ENCODE measurements around the gene DHX34.
"Not testable (repeated sequence)": the region's sequence is repeated elsewhere in the genome, so short reads cannot be mapped to it uniquely, and the experiment has no call there.

DHX34 gene, protein sequence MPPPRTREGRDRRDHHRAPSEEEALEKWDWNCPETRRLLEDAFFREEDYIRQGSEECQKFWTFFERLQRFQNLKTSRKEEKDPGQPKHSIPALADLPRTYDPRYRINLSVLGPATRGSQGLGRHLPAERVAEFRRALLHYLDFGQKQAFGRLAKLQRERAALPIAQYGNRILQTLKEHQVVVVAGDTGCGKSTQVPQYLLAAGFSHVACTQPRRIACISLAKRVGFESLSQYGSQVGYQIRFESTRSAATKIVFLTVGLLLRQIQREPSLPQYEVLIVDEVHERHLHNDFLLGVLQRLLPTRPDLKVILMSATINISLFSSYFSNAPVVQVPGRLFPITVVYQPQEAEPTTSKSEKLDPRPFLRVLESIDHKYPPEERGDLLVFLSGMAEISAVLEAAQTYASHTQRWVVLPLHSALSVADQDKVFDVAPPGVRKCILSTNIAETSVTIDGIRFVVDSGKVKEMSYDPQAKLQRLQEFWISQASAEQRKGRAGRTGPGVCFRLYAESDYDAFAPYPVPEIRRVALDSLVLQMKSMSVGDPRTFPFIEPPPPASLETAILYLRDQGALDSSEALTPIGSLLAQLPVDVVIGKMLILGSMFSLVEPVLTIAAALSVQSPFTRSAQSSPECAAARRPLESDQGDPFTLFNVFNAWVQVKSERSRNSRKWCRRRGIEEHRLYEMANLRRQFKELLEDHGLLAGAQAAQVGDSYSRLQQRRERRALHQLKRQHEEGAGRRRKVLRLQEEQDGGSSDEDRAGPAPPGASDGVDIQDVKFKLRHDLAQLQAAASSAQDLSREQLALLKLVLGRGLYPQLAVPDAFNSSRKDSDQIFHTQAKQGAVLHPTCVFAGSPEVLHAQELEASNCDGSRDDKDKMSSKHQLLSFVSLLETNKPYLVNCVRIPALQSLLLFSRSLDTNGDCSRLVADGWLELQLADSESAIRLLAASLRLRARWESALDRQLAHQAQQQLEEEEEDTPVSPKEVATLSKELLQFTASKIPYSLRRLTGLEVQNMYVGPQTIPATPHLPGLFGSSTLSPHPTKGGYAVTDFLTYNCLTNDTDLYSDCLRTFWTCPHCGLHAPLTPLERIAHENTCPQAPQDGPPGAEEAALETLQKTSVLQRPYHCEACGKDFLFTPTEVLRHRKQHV

DNA sequence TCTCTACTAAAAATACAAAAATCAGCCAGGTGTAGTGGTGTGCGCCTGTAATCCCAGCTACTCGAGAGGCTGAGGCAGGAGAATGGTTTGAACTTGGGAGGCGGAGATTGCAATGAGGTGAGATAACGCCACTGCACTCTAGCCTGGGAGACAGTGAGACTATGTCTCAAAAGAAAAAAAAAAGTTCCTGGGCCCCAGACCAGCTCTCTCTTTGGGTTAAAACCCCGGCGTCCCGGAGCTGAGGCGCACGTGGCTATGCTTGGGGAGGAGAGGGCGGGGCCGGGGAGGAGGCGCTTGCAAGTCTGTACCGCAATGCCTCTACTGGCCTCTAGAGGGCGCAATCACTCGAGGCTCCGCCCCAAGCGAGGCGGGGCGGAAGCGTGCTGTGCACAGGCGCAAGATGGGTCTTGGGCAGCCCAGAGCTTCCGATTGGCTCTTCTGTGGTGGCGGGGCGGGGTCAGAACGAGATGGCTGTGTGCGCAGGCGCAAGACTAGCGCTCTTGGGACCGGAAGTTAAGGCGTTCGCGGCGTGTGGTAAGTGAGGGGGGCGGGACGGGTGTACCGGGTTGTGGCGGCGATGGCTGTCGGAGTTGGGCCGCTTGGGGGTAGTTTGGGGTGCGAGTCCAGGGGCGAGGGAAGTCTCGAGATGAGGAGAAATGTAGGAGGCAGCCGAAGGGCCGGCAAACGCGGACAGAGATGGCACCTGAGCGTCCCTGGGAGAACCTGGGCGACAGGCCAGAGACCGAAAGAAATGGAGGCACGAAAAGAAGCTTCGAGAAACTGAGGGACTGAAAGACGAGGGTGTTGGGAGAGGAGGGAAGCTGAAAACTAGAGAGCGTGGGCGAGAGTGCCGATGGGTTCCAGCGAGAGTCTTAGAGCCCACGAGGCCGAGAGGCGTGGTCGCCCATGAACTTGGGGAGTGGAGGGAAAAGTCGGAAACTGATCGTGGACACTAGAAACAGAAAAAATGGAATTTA, at the start of gene DHX34:
DHX34 (plus strand) TSS at position 497 of the 977 bp plus-strand sequence. CDS start 3,716 bp downstream, outside the sequence.
- DNase-seq (ENCODE audit: low read depth): peak; percentile 87

DNA sequence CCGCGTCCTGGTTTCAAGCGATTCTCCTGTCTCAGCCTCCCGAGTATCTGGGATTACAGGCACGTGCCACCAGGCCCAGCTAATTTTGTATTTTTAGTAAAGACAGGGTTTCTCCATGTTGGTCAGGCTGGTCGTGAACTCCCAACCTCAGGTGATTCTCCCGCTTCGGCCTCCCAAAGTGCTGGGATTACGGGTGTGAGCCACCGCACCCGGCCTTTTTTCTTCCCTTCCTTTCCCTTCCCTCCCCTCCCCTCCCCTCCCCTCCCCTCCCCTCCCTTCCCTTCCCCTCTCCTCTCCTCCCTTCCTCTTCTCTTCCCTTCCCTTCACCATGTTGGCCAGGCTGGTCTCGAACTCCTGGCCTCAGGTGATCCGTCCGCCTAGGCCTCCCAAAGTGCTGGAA, 48.2 kb upstream of the DHX34 start:
- DNase-seq (ENCODE audit: low read depth): not testable (repeated sequence)

DNA sequence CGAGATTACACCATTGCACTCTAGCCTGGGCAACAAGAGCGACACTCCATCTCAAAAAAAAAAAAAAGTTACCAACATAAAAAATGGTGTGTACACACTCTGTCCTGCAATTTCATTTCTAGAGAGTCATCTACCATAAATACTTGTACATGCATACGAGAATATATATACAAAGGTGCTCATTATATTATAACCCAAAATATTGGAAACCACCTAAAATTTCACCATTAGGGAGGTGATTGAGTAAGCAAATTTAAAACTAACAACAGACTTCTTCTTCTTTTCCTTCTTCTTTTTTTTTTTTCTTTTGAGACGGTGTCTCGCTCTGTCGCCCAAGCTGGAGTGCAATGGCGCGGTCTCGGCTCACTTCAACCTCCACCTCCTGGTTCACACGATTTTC, 46.9 kb upstream of the DHX34 start:
- DNase-seq (ENCODE audit: low read depth): no peak

DNA sequence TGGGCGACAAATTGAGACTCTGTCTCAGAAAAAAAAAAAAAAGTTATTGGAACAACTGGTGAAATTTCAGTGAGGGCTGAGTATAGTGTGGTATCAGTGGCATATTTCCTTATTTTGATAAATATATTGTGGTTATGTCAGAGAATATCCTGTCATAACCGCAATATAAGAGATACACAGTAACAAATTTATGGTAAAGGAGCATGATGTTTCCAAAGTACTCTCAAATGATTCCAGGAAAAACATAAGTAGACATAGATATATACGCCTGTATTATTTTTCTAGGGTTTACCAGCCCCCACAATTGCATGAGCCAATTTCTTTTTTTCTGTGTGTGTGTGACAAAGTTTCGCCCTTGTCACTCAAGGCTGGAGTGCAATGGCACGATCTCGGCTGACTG, 45.1 kb upstream of the DHX34 start:
- no peak for DNase-seq (ENCODE audit: low read depth)

DNA sequence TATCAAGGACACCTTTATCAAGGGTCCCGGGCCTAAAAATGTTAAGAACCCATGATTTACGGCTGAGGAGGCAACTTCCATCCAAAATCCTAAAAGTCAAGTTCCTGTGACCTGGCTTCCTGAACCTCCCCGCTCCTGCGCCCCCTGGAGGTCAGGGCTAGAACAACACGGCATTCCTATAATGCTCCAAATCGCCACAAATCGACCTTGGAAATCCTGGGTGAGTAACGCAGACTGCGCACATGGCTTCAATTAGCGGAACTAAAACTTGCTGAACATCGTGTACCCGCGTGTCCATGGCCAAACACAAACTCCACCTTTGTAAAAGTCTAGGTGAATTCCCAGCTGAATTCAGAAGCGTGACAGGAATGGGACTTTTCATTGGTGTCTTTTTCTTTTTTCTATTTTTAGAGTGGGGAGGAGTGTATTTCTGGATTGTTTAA, 43.8 kb upstream of the DHX34 start:
- peak; percentile 67 for DNase-seq (ENCODE audit: low read depth)

DNA sequence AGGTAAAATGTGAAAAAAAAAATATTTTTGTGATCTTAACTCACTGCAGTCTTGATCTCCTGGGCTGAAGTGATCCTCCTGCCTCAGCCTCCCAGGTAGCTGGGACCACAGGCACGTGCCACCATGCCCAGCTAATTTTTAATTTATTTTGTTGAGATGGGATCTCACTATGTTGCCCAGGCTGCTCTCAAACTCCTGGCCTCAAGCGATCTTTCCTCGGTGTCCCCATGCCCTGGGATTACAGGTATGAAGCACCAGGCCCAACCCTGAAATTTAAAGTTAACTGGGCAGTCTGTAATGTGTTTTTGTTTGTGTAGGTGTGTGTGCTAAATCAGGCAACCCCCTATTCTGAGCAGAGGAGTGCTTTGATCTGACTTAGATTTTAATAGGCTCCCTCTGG, 42.8 kb upstream of the DHX34 start:
- no peak for DNase-seq (ENCODE audit: low read depth)

DNA sequence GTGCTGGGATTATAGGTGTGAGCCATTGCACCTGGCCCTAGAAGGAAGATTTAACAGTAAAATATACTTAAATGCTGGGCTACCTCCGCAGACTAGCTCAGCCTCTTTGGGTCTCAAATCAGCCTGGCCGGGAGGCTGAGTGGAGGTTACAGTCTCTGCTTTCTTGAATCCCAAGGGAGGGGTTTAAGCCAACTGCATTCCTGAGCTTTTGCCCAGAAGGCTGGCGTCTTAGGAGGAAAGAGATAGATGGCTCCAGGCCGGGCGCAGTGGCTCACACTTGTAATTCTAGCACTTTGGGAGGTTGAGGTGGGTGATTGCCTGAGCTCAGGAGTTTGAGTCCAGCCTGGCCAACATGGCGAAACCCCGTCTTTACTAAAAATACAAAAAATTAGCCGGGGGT, 40.1 kb upstream of the DHX34 start:
- no peak for DNase-seq (ENCODE audit: low read depth)

DNA sequence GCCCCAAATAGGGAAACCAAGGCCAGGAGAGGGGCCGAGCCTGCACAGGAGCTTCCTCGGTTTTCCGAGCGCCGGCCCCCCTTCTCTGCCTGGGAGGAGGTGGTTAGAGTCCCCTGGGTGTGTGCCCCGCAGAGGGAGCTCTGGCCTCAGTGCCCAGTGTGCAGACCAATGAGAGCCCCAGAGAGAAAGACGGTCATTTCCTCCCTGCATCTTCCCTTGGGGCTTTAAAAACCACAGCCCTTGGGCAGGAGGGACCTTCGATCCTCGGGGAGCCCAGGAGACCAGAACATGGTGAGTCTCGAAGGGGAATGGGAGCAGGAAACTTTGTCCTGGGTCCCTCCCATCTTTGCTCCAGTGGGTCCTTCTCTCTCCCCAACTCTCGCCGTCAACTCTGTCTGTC, 39.5 kb upstream of the DHX34 start, which contains the start of gene C5AR1:
C5AR1 (plus strand) TSS at position 254 of the 400 bp plus-strand sequence; CDS start at position 289, 35 bp downstream.
- no peak for DNase-seq (ENCODE audit: low read depth)

DNA sequence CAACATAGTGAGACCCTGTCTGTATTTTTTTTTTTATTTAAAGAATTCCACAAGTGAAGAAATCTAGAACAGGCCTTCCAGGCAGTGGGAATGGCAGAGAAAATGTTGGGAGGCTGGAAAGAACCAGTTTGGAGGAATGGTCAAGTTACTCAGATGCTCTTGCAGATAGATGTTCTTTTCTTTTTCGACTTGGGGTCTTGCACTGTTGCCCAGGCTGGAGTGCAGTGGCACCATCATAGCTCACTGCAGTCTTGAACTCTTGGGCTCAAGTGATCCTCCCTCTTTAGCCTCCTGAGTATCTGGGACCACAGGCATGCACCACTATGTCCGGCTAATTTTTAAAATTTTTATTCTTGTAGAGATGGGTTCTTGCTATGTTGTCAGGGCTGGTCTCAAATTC, 38.8 kb upstream of the DHX34 start:
- no peak for DNase-seq (ENCODE audit: low read depth)

DNA sequence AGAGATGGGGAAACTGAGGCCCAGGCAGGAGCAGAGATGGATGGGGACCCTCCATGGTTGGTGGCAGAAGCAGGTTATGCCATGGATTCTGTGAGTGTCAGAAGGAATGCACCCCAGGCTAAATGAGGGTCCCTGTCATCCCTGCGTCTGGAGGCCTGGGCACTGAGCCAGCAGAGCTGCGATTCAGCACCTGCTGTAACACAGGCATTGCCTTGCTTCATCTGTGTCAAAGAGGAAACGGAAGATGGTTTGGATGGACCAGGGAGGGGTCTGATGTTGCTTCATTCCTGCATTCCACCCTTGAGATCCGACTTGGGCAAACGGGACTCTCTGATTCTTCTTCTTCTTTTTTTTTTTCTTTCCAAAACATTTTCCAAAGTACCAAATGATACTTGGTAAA, 38.3 kb upstream of the DHX34 start:
- no peak for DNase-seq (ENCODE audit: low read depth)

DNA sequence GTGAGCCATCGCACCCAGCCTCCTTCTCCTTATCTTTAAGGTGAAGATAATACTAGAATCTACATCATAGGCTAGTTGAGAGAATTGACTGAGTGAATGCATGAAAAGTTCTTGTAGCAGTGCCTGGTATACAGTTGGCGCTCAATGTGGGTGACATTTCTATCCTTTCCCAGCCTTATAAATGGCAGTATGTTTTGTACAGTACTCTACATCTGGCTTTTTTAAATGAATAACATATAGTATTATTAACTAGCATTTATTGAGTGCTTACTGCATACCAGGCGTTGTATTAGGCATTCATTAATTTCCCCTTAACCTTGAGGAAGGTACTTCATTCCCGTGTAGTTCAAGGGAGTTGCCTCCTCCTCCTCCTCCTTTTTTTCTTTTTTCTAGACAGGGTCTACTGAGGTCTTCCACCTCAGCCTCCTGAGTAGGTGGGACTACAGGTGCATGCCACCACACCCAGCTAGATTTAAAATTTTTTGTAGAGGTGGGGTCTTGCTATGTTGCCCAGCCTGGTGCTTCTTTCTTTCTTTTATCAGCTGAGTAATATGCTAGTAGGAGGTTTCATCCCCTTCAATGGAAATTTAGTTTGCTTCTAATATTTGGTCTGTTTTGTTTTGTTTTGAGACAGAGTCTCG, 36.6 kb upstream of the DHX34 start:
- DNase-seq (ENCODE audit: low read depth): no peak

DNA sequence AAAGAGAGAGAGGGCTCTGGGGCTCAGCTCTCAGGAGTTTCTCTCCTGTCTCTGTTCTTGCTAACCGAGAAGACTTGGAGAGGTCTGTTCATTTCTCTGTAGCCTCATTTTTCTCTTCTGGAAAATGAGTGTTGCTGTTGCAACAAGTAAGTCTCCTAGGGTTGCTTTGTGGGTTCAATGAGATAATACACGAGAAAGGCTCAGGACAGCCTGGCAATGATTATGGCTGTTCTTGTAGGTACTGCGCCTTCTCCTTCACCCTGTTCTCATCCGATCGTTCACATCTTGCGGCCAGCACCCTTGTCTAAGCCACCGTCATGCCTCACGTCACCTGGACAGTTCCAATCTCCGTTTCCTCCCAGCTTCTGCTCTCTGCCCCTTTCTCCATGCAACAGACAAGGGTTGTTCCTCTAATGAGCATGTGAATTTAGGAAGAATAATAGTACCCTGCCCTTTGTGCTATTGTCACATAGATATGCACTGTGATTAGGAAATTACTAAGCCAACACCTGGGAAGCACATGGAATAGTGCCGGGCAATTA, 35.3 kb upstream of the DHX34 start:
- DNase-seq (ENCODE audit: low read depth): no peak

DNA sequence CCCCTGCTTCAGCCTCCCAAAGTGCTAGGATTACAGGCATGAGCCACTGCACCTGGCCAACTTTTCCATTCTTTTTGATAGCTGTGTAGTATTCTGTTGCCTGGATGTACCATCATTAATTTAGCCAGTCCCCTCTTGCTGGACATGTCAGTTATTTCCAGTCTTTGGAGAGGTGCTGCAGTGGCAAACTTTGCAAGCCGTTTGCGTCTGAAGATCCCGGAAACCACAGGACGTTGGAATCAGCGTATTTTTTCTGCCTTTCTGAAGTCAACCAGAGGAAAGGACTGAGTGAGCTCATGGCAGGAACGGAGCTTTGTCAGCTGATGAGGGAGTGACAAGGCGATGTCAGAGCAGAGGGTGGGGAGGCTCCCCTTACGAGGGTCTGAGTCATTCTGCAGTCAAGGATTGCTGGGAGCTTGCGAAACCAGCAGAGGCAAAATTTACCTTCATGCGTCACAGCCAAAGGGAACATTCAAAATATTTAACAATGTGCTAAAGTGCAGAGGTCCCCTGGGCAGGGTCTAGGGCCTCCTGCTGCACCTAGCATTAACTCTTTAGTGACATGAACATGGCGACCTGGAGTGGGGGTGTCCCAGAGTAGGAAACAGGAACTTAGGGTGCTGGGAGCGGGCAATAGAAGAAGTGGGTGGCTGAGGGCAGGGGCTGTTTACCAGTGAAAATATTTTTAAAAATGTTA, 33.8 kb upstream of the DHX34 start:
- DNase-seq (ENCODE audit: low read depth): peak; percentile 77

DNA sequence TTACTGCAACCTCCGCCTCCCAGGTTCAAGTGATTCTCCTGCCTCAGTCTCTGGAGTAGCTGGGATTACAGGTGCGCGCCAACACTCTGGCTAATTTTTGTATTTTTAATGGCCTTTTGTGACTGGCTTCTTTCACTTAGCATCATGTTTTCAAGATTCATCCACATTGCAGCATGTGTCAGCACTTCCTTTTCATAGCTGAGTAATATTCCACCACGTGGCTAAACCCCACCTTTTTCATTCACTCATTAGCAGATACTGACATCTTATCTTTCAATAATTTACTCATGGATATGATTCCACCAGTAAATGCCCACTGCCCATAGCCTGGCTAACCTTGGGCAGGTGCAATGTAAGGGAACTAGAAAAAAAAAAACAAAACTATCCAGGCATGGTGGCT, 32.6 kb upstream of the DHX34 start:
- DNase-seq (ENCODE audit: low read depth): no peak

DNA sequence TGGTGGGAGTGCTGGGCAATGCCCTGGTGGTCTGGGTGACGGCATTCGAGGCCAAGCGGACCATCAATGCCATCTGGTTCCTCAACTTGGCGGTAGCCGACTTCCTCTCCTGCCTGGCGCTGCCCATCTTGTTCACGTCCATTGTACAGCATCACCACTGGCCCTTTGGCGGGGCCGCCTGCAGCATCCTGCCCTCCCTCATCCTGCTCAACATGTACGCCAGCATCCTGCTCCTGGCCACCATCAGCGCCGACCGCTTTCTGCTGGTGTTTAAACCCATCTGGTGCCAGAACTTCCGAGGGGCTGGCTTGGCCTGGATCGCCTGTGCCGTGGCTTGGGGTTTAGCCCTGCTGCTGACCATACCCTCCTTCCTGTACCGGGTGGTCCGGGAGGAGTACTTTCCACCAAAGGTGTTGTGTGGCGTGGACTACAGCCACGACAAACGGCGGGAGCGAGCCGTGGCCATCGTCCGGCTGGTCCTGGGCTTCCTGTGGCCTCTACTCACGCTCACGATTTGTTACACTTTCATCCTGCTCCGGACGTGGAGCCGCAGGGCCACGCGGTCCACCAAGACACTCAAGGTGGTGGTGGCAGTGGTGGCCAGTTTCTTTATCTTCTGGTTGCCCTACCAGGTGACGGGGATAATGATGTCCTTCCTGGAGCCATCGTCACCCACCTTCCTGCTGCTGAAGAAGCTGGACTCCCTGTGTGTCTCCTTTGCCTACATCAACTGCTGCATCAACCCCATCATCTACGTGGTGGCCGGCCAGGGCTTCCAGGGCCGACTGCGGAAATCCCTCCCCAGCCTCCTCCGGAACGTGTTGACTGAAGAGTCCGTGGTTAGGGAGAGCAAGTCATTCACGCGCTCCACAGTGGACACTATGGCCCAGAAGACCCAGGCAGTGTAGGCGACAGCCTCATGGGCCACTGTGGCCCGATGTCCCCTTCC, 28.9 kb upstream of the DHX34 start:
- DNase-seq (ENCODE audit: low read depth): no peak

DNA sequence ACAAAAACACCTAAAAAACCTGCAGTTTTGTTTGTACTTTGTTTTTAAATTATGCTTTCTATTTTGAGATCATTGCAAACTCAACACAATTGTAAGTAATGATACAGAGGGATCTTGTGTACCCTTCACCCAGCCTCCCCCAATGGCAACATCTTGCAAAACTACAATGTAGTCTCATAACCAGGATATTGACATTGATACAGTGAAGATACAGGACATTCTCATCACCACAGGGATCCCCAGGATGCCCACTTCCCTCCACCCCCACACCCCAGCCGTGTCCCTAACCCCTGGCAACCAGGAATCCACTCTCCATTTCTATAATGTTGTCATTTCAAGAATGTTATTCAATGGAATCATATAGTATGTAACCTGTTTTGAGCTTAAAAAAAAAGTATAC, 27.5 kb upstream of the DHX34 start:
- DNase-seq (ENCODE audit: low read depth): no peak

DNA sequence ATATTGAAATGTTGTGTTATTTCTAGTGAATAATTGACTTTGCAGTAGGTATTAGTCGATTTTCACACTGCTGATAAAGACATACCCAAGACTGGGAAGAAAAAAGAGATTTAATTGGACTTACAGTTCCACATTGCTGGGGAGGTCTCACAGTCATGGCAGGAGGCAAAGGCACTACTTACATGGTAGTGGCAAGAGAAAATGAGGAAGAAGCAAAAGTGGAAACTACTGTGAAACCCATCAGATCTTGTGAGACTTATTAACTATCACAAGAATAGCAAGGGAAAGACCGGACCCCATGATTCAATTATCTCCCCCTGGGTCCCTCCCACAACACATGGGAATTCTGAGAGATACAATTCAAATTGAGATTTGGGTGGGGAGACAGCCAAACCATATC, 27.1 kb upstream of the DHX34 start:
- no peak for DNase-seq (ENCODE audit: low read depth)

DNA sequence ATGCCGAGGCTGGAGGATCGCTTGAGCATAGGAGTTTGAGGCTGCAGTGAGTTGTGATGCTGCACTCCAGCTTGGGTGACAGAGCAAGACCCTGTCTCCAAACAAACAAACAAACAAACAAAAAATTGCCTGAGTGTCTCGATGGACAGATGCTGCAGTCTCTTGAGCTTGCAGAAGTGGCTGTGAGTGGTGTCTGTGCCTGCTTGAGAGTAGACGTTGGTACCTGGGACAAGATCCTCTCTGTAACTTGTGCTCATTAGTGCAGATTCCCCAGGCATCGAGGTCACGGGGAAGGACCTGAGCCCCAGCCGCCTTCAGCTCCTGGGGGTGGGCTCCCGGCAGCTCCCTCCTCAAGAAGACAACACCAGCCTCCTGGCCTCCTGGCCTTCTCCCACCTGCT, 25.7 kb upstream of the DHX34 start:
- no peak for DNase-seq (ENCODE audit: low read depth)

DNA sequence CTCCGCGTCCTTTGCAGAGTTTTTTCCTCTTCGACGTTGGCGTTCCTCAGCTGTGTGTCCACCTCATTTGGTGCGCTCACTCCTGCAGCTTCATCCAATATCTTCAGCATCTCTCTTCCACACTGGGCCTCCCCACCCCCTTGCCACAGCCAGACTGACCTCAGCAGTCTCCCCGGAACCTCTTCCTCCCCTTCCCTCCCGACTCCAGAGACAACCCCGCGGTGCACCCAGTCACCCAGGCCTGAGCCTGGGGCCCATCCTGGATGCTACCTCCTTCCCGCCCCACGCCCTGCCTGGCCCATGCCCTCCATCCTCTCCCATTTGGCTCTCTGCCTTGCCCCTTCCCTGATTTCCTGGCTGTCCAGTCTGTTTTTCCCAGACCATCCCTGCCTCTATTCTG, 25.2 kb upstream of the DHX34 start:
- no peak for DNase-seq (ENCODE audit: low read depth)

Data from GM04503 (cell line).